ENCODE measurements around the gene CASK. TPM values are rescaled to one million over a fixed set of nuclear protein-coding genes. Genes with fewer than 3 reads are reported as not detected.

CASK gene
- total RNA-seq, 2 donors from 2014 or later: 15.0 to 17.0 TPM

- H3K36me3 ChIP-seq: no peaks in the 10 kb centered on the region
- H3K27ac ChIP-seq: no peak overlapping the region
- H3K27me3 ChIP-seq: no peaks in the 10 kb centered on the region
- H3K4me1 ChIP-seq: no peaks in the 10 kb centered on the region
- no peak for TF ChIP-seq CTCF (IDR thresholded peaks at IDR 0.05)
- DNase-seq (ENCODE audit: low spot score): no peak
- H3K4me3 ChIP-seq: no peak overlapping the region
- H3K9me3 ChIP-seq: no peaks in the 10 kb centered on the region
These were observed 144.3 kb downstream of the CASK start for GRCh38 chrX:41779030-41779564.

GRCh38 chrX:41761702-41762101 is 161.7 kb downstream of the CASK start:
- H3K27me3 ChIP-seq: no peaks in the 10 kb centered on the region
- no peaks in the 10 kb centered on the region for H3K36me3 ChIP-seq
- no peak for TF ChIP-seq CTCF (IDR thresholded peaks at IDR 0.05)
- no peak for DNase-seq (ENCODE audit: low spot score)
- H3K4me3 ChIP-seq: no peak overlapping the region
- H3K27ac ChIP-seq: no peak overlapping the region
- H3K4me1 ChIP-seq: no peaks in the 10 kb centered on the region
- H3K9me3 ChIP-seq: no peaks in the 10 kb centered on the region

- no peaks in the 10 kb centered on the region for H3K4me1 ChIP-seq
- no peaks in the 10 kb centered on the region for H3K36me3 ChIP-seq
- DNase-seq (ENCODE audit: low spot score): no peak
- TF ChIP-seq CTCF (IDR thresholded peaks at IDR 0.05): no peak
- H3K4me3 ChIP-seq: no peak overlapping the region
- no peaks in the 10 kb centered on the region for H3K27me3 ChIP-seq
- no peak overlapping the region for H3K27ac ChIP-seq
- H3K9me3 ChIP-seq: no peaks in the 10 kb centered on the region
These were observed 162.2 kb downstream of the CASK start for GRCh38 chrX:41761169-41761568.

- H3K27ac ChIP-seq: no peak overlapping the region
- no peak overlapping the region for H3K4me3 ChIP-seq
- DNase-seq (ENCODE audit: low spot score): no peak
- peak; percentile 18 to 62 for TF ChIP-seq CTCF (IDR thresholded peaks at IDR 0.05)
- no peaks in the 10 kb centered on the region for H3K4me1 ChIP-seq
- H3K36me3 ChIP-seq: no peaks in the 10 kb centered on the region
- no peaks in the 10 kb centered on the region for H3K9me3 ChIP-seq
- no peaks in the 10 kb centered on the region for H3K27me3 ChIP-seq
These were observed 163.5 kb downstream of the CASK start for GRCh38 chrX:41759817-41760216.

GRCh38 chrX:41758401-41758800 is 165.0 kb downstream of the CASK start:
- DNase-seq (ENCODE audit: low spot score): no peak
- Histone ChIP-seq H3K27ac (no peak overlapping the region), H3K4me1 (no peaks in the 10 kb centered on the region), H3K4me3 (no peak overlapping the region), H3K9me3 (no peaks in the 10 kb centered on the region), H3K36me3 (no peaks in the 10 kb centered on the region), H3K27me3 (no peaks in the 10 kb centered on the region)
- TF ChIP-seq CTCF (IDR thresholded peaks at IDR 0.05): no peak

- no peaks in the 10 kb centered on the region for H3K27me3 ChIP-seq
- no peaks in the 10 kb centered on the region for H3K9me3 ChIP-seq
- no peak overlapping the region for H3K27ac ChIP-seq
- TF ChIP-seq CTCF (IDR thresholded peaks at IDR 0.05): no peak
- no peak for DNase-seq (ENCODE audit: low spot score)
- no peak overlapping the region for H3K4me3 ChIP-seq
- no peaks in the 10 kb centered on the region for H3K36me3 ChIP-seq
- no peaks in the 10 kb centered on the region for H3K4me1 ChIP-seq
These were observed 172.6 kb downstream of the CASK start for GRCh38 chrX:41750716-41751115.
